GM21367 (cell line): ENCODE results near the gene EHD1.
"Not testable (repeated sequence)": the region's sequence is repeated elsewhere in the genome, so short reads cannot be mapped to it uniquely, and the experiment has no call there.

Experiments used
- ATAC-seq: cut with Tn5 transposase; IDR thresholded peaks from one replicate; pipeline ENCODE4 v1.9.1; 2021; ENCODE audit not compliant: unreplicated experiment

The EHD1 gene

DNA sequence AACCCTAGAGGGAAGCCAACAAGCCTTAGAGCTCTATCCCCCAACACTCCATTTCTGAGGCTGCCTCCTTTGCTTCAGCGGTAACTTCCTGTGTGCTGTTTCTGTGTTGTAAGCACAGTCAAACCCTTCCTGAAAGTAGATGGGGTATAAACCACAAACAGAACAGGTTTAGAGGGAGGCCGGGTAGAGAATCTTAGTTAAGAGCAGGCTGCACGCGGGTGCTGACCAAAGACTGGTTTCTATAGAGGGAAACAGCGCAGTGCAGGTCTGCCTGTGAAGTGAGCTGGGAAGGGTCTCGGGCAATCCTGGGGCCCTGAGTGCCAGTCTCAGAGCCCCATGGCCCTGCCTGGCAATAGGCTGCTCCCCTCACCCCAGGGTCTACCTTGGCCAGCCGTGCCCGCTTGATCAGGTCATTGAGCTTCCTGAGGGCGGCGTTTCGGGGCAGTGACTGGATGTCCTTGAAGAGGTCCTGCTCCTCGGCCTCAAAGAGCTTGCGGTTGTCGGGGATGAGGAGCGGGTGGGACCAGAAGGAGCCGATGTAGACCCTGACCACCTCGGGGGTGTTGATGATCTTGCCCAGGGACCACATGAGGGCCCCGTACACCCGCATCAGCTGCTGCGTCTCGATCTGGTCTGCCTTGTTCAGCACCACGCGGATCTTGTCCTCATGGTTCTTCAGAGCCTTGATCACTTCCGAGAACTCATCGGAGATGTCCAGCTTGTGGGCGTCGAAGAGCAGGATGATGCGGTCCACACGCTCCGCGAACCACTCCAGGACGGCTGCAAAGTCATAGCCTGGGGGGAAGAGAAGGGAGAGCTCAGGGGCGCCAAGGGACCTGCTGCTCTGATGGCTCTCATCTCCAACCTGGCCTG is 18.6 kb downstream of the EHD1 start:
- peak; percentile 58 for ATAC-seq

GRCh38 chr11:64858467-64859263 is 19.8 kb downstream of the EHD1 start:
- ATAC-seq, result no peak

DNA sequence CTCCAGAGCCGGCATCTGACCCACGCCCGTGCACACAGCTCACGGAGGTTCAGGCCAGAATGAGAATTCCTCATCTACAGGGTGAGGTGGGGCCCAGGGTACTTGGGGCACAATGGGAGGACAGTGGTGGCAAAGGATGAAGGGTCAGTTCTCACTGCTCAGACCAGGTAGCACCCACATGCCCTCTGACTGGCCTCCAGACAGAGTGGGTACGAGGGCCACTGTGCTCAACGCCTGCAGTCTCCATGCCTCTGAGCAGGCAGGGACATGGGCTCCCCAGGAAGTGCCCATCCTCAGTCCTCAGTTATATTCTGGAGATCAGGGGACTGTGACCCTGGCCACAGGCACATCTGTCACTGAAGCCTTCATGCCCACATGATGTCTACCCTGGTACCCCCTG is 20.9 kb downstream of the EHD1 start:
- no peak for ATAC-seq

- ATAC-seq, result no peak
Measured at GRCh38 chr11:64856382-64857227, 21.8 kb downstream of the EHD1 start.

GRCh38 chr11:64855596-64856304 is 22.7 kb downstream of the EHD1 start:
- ATAC-seq, result no peak

DNA sequence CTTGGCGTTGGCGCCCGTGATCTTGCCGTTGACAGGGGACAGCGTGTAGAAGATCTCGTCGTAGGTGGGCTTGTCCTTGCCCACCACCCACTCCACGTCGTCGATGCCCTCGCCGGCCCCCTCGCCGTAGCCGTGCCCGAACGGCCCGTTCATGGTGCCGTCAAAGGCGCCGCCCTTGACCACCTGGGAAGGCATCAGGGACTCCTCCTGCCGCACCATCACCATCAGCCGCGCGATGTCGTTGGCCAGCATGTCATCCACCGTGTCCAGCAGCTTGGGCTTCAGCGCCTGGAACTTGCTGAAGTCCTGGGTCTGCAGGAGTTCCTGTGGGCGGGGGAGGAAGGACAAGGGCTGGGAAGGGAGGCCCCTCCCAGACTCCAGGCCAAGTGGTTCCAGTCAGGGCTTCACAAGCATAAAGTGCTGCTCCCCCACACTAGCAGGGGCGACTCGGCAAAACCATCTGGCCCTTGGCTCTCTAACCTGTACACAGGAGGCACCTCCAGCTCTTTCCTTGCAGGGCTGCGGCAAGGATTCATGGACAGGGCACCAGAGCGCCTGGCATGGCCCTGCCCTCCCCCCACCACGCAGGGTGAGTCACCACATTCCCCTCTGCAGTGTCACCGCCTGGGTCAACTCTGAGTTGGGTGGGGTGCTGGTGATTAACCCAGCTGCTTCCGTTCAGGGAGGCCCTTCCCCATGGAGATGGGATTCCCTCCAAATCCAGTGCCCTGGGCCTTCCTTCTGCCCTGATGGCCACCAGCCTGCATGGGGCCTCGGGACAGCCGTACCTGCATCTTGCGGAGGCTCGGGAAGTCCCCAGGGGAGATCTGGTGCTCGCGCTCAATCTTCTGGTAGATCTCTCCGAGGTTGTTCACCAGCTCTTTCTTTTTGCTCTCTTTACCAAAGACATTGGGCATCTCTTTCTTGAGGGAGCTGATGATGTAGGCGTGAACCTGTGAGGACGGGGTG is 23.6 kb downstream of the EHD1 start:
- ATAC-seq, result no peak

DNA sequence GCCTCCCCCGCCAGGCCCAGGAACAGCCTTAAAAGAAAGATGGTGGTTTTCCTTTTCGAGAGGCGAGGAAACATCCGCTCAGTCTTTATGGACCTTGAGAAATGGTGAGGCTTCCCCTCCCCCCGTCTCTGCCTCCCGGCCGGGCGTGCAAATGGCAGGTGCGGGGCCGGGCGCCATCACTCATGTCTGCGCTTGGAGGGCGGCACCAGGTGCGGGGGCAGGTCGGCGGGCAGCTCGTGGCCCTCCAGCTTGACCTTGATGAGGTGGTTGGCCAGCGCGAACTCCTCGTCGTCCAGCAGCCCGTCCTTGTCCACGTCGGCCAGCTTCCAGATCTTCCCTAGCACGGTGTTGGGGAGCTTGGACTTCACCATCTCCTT is 24.3 kb downstream of the EHD1 start:
- ATAC-seq, result no peak

- ATAC-seq, result no peak
Measured at GRCh38 chr11:64853709-64854108, 24.7 kb downstream of the EHD1 start.

DNA sequence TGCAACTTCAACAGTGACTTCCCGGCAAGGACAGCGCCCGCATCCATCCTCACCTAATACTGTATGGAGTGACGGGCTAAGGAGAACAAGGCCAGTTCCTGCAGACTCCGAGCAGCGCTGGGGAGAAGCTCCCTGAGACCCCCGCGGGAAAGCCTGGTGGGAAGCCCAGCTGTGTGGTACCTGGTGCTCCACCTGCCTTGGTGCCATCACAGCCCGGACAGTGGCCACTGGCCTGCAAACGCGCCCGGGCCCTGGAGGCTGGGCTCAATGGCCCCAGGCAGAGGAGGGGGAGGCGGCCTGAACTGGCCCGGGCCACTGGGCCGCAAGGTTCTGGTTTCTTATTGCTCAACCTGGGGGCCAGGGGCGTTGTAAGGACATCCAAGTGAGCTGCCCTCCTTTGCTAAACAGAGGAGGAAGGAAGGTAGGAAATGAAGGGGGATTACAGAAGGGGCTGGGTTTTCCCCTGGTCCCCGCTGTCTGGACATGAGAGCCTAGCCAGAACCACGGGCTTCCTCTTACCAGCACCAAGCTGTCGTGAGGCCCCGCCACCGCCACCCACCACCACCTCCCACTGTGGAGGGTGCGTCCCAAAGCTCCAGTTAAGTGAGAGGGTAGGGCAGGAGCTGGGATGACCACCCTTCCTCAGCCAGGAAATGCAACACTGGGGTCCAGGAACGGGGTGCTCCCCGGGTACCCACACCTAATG is 25.5 kb downstream of the EHD1 start:
- ATAC-seq, result no peak

GRCh38 chr11:64851831-64852351 is 26.5 kb downstream of the EHD1 start:
- ATAC-seq, result no peak

- peak; percentile 55 for ATAC-seq
Measured at GRCh38 chr11:64850979-64851567, 27.3 kb downstream of the EHD1 start.

GRCh38 chr11:64849598-64850356 is 28.6 kb downstream of the EHD1 start:
- no peak for ATAC-seq

- ATAC-seq, result no peak
Measured at GRCh38 chr11:64848826-64849597, 29.4 kb downstream of the EHD1 start.

GRCh38 chr11:64848214-64848825 is 30.1 kb downstream of the EHD1 start:
- ATAC-seq, result no peak

DNA sequence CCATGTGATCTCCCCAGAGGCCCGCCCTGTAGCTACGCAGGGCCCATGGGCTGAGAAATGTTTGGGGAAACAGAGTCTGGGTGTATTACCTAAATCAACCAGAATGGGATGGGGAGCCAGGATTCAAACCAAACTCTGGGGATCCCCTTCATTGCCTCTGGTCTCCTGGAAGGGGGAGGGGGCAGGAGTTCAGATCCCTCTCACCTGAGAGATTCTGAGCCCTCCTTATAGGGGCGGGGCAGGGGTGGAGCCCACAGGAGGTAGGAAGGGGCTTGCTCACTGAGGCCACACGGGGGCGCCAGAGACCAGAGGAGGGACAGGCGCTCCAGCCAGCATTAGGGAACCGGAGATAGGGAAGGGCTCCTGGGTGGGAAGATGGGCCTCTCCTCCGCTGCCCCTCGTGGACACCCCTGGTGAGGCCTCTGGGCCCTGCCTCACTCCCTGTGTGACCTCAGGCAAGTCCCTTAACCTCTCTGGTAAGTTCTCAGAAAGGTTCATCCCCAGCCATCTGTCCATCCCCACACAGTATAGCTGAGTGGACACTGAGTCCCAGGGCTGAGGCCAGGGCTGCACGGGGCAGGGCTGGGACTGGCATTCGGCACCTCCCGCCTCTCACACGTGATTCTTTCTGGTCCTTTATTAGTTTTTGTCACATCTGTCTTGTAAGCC is 31.3 kb downstream of the EHD1 start:
- no peak for ATAC-seq

- ATAC-seq, result not testable (repeated sequence)
Measured at GRCh38 chr11:64845776-64846129, 32.7 kb downstream of the EHD1 start.
